IPS-20b (cell line): ENCODE data around the gene ATP13A4.

ENCODE experiments used
- H3K27ac ChIP-seq: one replicate; pipeline ENCODE4 v1.5.1; 2013; ENCODE audit warnings: low read length
- H3K27me3 ChIP-seq: 2 replicates; pipeline ENCODE4 v1.6.1; 2013; ENCODE audit warnings: mild to moderate bottlenecking, low read length, inconsistent platforms; ENCODE audit not compliant: insufficient read depth
- H3K36me3 ChIP-seq: 2 replicates; pipeline ENCODE4 v1.6.1; 2013; ENCODE audit warnings: low read depth, mild to moderate bottlenecking, inconsistent platforms, low read length, moderate library complexity; ENCODE audit not compliant: insufficient read depth
- H3K4me1 ChIP-seq: 2 replicates; pipeline ENCODE4 v1.6.1; 2013; ENCODE audit warnings: mild to moderate bottlenecking, control low read depth, inconsistent platforms, low read length, moderate library complexity; ENCODE audit not compliant: insufficient read depth
- H3K4me3 ChIP-seq: 2 replicates; pipeline ENCODE4 v1.5.1; 2013; ENCODE audit warnings: mild to moderate bottlenecking, low read length, inconsistent platforms
- H3K9ac ChIP-seq: 2 replicates; pipeline ENCODE4 v1.6.1; 2013; ENCODE audit warnings: low read depth, mild to moderate bottlenecking, inconsistent platforms, low read length, moderate library complexity
- H3K9me3 ChIP-seq: 2 replicates; pipeline ENCODE4 v1.6.1; 2013; ENCODE audit warnings: mild to moderate bottlenecking, low read depth, low read length, inconsistent platforms; ENCODE audit not compliant: insufficient read depth

Gene ATP13A4

DNA sequence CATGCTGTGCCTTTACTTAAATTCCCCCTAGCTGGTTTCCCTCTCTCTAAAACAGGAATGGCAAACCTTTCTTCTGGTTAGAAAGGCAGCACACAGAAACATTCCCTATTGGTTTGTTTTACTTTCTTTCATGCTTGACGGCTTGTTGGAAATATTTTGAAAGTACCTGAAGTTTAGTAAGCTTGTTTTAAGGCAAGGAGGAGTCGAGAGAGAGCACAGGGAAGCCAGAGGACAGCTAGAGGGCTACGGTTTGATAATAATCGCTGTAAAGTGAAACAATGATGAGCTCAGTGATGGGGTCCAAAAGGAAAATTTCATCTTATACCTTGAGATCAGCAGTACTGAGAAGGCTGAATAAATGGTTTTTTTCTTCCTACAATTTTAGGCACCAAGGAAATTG lies 64.1 kb downstream of the ATP13A4 start:
- H3K27me3 ChIP-seq, result no peaks in the 10 kb centered on the region
- no peaks in the 10 kb centered on the region for H3K9me3 ChIP-seq
- no peak overlapping the region for H3K4me3 ChIP-seq
- no peak overlapping the region for H3K9ac ChIP-seq
- no peak overlapping the region for H3K27ac ChIP-seq
- no peaks in the 10 kb centered on the region for H3K36me3 ChIP-seq
- no peaks in the 10 kb centered on the region for H3K4me1 ChIP-seq

DNA sequence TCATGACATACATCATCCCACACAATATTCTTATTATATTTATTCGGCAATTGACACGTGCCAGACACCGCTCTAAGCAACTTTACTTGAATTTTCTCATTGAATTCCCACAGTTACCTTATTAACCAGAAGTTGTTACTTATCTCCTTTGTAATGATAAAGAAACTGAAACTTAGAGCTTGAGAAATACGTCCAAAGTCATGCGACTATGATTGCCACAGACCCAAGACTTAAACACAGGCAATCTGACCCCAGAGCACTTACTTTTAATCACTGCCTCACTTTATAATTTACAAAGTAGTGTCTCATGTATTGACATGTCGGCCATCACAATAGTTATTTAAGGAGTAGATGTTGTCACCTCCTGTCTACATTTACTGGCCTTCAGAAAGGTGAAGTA lies 64.7 kb downstream of the ATP13A4 start:
- no peak overlapping the region for H3K9ac ChIP-seq
- H3K27me3 ChIP-seq, result no peaks in the 10 kb centered on the region
- H3K36me3 ChIP-seq, result no peaks in the 10 kb centered on the region
- no peaks in the 10 kb centered on the region for H3K9me3 ChIP-seq
- no peak overlapping the region for H3K27ac ChIP-seq
- no peak overlapping the region for H3K4me3 ChIP-seq
- H3K4me1 ChIP-seq, result no peaks in the 10 kb centered on the region

DNA sequence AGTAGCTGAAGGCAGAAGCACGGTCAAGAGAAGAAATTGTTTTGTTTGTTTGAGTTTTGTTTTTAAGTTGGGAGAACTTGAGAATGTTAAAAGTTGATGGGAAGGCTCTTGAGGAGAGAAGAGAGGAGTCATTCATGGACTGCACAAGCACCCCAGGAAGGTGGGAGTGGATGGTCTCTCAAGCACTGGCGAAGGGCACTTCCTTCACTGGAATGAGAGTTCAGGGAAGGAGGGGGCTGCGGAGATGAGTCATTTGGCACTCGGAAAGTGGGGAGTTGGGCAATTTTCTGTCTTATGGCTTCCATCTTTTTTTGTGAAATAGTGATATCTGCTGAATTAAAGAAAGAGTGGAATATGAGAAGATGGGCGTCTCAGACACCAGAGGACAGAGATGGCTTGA lies 66.0 kb downstream of the ATP13A4 start:
- no peak overlapping the region for H3K9ac ChIP-seq
- no peak overlapping the region for H3K27ac ChIP-seq
- no peak overlapping the region for H3K4me3 ChIP-seq
- no peaks in the 10 kb centered on the region for H3K36me3 ChIP-seq
- H3K27me3 ChIP-seq, result no peaks in the 10 kb centered on the region
- no peaks in the 10 kb centered on the region for H3K4me1 ChIP-seq
- H3K9me3 ChIP-seq, result no peaks in the 10 kb centered on the region

DNA sequence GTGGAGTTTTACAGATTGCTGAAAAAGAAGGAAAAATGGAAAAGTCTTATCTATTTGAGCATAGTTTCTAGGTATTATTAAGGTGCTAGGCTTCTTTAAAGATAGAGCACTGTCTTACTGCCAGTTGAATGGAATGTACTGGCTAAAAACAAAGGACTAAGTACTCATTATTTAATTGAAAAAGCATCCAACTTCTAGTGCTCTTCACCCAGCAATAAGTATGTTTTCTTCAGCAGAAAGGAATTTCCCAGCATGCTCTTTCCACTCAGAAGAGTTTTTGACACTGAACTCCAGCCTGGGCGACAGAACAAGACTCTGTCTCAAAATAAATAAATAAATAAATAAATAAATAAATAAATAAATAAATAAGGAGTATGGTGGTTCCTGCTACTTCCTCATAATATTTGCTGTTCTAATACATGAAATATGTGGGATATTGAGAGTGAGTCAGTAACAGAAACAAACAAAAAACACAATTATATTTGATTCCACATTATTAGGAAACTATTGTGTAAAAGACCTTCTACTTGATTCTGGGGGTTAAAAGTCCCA lies 70.6 kb downstream of the ATP13A4 start:
- H3K27me3 ChIP-seq, result no peaks in the 10 kb centered on the region
- H3K9me3 ChIP-seq, result peaks cover 4% of the 10 kb centered on the region; the same call in 1 of the 2 replicates
- H3K27ac ChIP-seq, result no peak overlapping the region
- H3K9ac ChIP-seq, result no peak overlapping the region
- H3K4me3 ChIP-seq, result no peak overlapping the region
- H3K36me3 ChIP-seq, result no peaks in the 10 kb centered on the region
- no peaks in the 10 kb centered on the region for H3K4me1 ChIP-seq

DNA sequence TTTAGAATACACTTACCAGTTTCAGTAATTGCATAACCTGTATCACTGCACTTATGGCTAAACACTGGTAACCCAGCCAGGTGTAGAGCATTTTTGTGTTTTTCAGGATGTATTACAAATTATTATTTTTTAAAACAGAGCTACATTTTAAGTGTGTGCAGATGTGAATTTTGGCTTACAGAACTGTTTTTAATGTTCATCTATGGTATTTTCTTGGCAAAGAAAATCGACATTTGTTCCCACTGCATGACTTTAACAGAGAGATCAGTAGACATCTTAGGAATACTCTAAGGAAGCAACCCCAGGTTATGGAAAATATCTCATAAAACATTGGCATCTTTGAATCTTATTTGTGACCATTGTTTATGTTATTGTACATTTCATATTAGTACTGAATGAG lies 73.3 kb downstream of the ATP13A4 start:
- Histone ChIP-seq H3K4me1 (no peaks in the 10 kb centered on the region), H3K4me3 (no peak overlapping the region), H3K9me3 (peaks cover 4% of the 10 kb centered on the region; the same call in 1 of the 2 replicates), H3K27me3 (no peaks in the 10 kb centered on the region), H3K9ac (no peak overlapping the region), H3K36me3 (no peaks in the 10 kb centered on the region), H3K27ac (no peak overlapping the region)

DNA sequence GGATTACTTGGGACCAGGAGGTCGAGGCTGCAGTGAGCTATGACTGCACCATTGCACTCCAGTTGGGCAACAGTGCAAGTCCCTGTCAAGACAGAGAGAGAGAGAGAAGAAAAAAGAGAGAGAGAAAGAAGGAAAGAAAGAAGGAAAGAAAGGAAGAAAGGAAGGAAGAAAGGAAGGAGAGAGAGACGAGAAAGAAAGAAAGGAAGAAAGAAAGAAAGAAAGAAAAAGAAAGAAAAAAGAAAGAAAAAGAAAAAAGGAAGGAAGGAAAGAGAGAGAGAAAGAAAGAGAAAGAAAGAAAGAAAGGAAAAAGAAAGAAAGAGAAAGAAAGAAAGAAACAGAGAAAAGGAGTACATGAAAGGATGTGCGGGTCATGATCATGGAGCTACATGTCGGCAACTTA lies 80.2 kb downstream of the ATP13A4 start:
- H3K4me3 ChIP-seq, result no peak overlapping the region
- no peaks in the 10 kb centered on the region for H3K27me3 ChIP-seq
- H3K9me3 ChIP-seq, result no peaks in the 10 kb centered on the region
- H3K36me3 ChIP-seq, result no peaks in the 10 kb centered on the region
- no peak overlapping the region for H3K27ac ChIP-seq
- no peaks in the 10 kb centered on the region for H3K4me1 ChIP-seq
- H3K9ac ChIP-seq, result no peak overlapping the region

DNA sequence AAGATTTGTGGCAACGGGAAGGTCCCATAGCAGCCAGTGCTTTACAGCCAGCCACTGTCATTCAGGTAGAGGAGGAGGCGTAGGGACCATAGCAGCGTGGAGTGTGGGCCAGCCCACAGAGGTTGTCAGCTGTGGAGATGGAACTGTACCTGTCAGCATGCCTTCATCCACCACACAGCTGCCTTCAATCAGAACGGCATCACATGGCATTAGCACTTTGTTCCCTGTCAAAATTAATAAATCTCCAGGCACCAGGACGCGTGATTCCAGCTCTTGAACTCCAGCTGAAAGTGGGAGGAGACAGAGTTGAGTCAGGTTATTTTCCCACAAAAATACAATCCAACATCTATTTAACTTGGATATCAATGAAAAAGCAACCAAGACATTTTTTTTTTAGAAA lies 84.0 kb downstream of the ATP13A4 start:
- H3K36me3 ChIP-seq, result no peaks in the 10 kb centered on the region
- no peak overlapping the region for H3K9ac ChIP-seq
- H3K4me3 ChIP-seq, result no peak overlapping the region
- H3K9me3 ChIP-seq, result no peaks in the 10 kb centered on the region
- H3K4me1 ChIP-seq, result no peaks in the 10 kb centered on the region
- H3K27ac ChIP-seq, result no peak overlapping the region
- H3K27me3 ChIP-seq, result no peaks in the 10 kb centered on the region

DNA sequence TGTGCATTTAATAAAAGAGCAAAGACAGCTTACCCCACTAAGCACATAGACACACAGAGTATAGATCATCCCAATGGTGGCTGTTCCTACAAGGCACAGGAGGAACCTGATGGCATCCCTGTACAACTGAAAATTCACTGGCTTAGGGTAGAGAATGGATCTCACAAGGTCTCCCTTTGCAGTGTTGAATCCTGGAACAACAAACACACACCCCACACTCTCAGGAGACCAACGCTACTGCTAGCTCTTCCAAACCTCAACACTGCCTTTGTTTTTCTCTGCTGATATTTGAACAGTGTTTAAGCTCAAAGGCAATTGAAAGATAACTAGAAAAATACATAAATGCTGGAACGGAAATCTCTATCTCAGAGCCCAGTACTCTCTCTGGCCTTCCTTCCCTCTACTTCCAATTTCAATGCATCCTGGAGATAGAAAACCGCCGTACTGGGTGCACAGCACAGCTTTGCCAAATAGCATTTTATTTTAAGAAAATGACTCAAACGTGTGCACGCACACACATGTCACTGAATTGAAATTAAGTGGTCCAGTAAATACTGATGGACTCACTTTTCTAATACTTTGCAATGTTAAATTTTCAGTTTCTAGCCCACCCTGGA lies 88.6 kb downstream of the ATP13A4 start:
- Histone ChIP-seq H3K4me1 (no peaks in the 10 kb centered on the region), H3K36me3 (no peaks in the 10 kb centered on the region), H3K9ac (no peak overlapping the region), H3K27ac (no peak overlapping the region), H3K9me3 (no peaks in the 10 kb centered on the region; the same call in 1 of the 2 replicates), H3K4me3 (no peak overlapping the region), H3K27me3 (no peaks in the 10 kb centered on the region)

DNA sequence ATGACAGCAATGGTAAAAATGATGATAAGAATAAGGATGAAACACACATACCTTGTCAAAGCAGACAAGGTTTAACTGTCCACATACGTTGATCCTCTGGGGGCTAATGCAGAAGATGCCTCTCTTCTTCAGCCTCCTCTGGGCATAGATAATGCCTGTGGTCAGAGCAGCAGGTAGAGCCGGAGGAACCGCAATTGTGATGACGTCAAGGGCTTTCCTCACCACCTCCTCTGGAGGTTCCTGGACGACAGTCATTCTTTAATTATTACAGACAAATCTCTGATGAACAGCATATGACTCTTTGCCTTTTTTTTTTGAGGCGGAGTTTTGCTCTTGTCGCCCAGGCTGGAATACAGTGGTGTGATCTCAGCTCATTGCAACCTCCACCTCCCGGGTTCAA lies 89.8 kb downstream of the ATP13A4 start:
- Histone ChIP-seq H3K9me3 (no peaks in the 10 kb centered on the region; the same call in 1 of the 2 replicates), H3K4me1 (no peaks in the 10 kb centered on the region), H3K9ac (no peak overlapping the region), H3K27me3 (no peaks in the 10 kb centered on the region), H3K36me3 (no peaks in the 10 kb centered on the region), H3K27ac (no peak overlapping the region), H3K4me3 (no peak overlapping the region)

DNA sequence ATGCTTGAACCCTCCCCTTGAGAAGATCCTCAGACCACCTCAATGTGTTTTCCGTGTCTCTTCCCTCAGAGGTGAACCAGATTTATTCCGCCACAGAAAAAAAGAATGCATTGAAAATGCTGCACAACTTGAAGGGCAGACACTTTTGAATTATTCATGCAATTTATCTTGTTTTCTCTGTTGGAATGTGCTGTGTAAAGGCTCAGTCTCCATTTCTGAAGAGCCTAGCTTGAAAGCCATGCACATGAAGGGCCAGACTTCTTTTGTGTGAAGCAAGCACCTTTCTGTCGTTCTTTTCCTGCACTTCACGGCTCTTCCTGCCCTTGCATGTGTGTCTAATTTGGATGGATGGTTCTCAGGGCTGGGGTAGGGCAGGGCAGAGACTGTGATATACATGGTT lies 97.2 kb downstream of the ATP13A4 start:
- H3K27ac ChIP-seq, result no peak overlapping the region
- no peak overlapping the region for H3K4me3 ChIP-seq
- H3K36me3 ChIP-seq, result no peaks in the 10 kb centered on the region
- H3K4me1 ChIP-seq, result no peaks in the 10 kb centered on the region
- no peak overlapping the region for H3K9ac ChIP-seq
- H3K9me3 ChIP-seq, result no peaks in the 10 kb centered on the region
- no peaks in the 10 kb centered on the region for H3K27me3 ChIP-seq

DNA sequence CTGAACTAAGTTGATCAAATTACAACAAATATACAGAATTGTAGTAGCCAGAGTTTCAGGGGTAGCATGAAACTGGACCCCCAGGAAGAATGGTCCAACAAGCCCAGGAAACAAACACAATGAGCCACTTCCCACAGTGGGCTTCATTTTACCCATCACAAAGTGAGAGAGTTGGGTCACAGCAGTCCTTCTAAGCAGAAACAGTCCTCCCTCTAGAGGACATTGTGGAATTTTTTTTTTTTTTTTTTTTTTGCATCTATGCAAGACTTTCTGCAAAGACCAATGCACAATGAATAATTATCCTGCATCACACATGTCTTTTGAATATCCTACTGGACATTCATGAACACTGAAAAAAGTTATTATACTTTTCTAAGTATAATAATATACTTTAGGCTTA lies 102.4 kb downstream of the ATP13A4 start:
- Histone ChIP-seq H3K9ac (no peak overlapping the region), H3K4me3 (no peak overlapping the region), H3K27me3 (no peaks in the 10 kb centered on the region), H3K36me3 (no peaks in the 10 kb centered on the region), H3K27ac (no peak overlapping the region), H3K4me1 (no peaks in the 10 kb centered on the region), H3K9me3 (no peaks in the 10 kb centered on the region)

DNA sequence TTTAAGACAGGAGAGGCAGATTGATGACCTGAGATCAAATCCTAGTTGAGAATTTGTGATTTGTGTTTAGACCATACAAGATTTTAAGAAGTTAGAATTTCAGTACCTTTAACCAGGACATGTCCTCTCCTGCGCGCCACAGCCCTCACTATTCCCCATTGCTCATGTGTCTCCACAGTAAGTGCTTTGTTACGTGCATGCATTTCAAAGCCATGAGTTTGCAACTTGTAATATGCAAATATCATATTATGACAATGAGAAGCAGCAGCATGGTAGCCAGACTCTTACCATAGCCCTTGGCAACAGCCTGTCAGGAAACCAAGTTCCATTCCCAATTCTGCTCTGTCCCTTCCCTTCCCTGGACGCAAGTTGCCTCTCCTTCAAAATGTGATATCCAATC lies 102.8 kb downstream of the ATP13A4 start:
- H3K36me3 ChIP-seq, result no peaks in the 10 kb centered on the region
- H3K9ac ChIP-seq, result no peak overlapping the region
- H3K4me1 ChIP-seq, result no peaks in the 10 kb centered on the region
- H3K9me3 ChIP-seq, result no peaks in the 10 kb centered on the region
- no peaks in the 10 kb centered on the region for H3K27me3 ChIP-seq
- no peak overlapping the region for H3K4me3 ChIP-seq
- H3K27ac ChIP-seq, result no peak overlapping the region
